Stimulated activated CD4-positive, alpha-beta T cell treated with anti-CD3 and anti-CD28 coated beads, Interleukin-4, amount 100 ng/mL, for 4 hours (primary cell): ENCODE data around the gene LLGL1.

Experiments
- DNase-seq, 2 experiments: peaks; one replicate each; pipeline ENCODE4 v3.0.0-alpha.2; 2020

Gene LLGL1

GRCh38 chr17:18225121-18225641 is at the start of gene LLGL1:
TSS of gene LLGL1 (plus strand) at chr17:18225635. CDS start at chr17:18225683, 48 bp downstream.
- peak; percentile 92 to 96 for DNase-seq

GRCh38 chr17:18176176-18176575 is 49.3 kb upstream of the LLGL1 start:
- DNase-seq, result no peak

DNA sequence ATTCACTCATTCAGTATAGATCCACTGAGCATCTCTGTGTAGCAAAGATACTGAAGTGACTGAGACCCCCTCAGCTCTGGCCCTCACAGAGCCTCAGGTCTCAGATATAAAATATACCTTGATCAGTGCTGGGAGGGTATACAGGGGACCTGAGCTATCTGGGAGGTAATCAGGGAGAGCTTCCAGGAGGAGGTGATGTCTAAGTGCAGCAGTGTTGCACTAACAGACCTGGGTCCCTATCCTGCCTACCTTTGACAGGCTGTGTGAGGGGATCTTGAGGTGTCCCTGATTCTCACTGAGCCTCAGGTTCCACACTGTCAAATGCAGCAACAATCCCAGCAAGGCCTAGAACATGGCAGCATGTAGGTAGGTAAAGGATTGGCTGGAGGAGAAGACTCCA is 48.3 kb upstream of the LLGL1 start:
- no peak for DNase-seq

DNA sequence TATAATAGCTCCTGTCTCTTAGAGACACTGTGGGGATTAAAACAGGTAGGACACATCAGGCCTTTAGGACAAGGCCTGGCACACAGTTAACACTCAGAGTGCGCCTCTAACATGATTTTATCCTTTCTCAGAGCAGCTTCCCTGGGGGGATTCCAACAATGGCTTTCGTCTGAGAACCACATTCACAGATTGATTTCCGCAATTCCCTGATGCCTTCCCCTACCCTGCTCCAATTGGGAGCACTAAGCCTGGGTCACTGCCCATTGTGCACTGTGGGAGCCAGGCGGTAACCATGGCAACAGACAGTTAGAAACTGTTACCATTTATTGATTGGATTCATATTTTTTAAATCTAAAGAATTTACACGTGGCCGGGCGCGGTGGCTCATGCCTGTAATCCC is 47.7 kb upstream of the LLGL1 start:
- no peak for DNase-seq

- DNase-seq, result no peak
These were observed 46.2 kb upstream of the LLGL1 start for GRCh38 chr17:18179196-18179595.

DNA sequence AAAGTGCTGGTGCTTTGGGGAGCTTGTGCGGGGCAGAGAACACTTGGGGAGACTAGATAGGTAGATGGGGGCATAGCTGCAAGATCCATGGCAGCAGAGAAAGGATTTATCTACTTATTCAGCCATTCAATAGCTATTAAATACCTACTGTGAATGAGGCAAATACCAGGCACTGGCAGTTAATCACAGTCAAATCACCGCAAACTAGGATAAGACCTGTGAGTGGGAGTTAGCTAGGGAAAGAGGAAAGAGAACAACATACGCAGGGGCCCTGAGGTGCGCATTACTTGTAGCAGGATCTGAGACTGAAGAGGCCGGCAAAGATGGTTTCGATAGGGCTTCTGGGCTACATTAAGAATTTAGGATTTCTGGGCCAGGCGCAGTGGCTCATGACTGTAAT is 45.6 kb upstream of the LLGL1 start:
- DNase-seq, result no peak

DNA sequence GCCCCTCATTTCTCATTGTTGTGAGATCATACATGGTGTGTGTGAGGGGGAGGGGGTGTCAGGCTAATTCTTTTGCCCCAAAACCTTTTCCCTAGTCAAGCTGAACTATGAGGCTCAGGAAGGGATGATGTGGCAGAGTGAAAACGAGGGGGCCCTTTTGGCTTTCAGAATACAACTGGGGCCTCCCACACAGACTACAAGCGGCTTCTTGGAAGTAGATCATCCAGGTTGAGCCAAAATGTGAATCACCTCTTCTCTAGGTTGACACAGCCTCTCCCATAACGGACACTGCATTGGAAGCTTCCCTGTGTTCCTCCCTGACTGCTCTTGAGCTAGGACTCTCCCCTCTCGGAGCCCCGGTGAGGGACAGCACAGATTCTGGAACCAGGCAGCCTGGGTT is 44.1 kb upstream of the LLGL1 start:
- DNase-seq, result peak in 1 of 2 experiments; percentile 32

- DNase-seq, result no peak
These were observed 43.1 kb upstream of the LLGL1 start for GRCh38 chr17:18182110-18182977.

- peak; percentile 80 to 81 for DNase-seq
These were observed 42.5 kb upstream of the LLGL1 start for GRCh38 chr17:18182978-18183333.

DNA sequence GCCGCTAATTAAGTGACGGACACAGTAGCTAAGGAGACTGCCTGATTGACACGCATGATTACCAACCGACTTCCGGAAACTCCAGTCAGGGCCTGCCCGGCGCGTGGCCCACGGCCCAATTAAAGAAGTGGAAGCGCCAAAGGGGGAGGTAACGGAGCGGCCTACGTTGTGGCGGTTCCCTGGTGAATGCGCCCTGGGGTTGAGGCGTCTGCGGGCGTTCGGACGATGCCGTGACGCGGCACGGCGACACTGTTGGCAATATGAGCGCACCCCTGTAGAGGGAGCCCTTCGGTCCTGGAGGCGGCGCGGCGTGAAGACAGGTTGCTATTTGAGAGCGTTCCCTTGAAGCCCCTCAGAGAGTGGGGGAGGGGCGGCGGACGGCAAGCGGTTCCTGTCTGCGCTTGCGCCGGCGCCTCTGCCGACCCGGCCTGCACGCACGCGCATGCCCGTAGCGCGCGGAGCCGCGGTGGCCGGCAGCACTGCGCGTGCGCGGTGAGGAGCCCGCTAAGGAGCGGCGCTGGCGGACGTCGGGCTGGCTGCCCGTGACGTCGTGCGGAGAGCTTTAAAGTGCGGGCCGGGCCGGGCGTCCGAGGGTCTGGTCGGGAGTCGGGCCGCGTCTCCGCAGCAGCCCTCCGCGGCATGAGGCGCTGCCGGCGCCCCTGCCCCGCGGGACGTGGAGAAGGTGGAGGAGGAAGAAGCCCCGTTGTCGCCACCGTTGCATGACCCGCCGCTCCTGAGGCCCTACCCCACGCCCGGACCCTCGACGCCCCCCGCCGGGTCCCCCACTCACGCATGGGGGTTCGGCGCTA is 41.9 kb upstream of the LLGL1 start, which contains the start of gene ALKBH5:
Gene ALKBH5 (plus strand): TSS at position 495 of the 809 bp plus-strand sequence. CDS start 416 bp downstream, outside the sequence.
- DNase-seq, result peak; percentile 97 to 98

GRCh38 chr17:18184143-18185031 is 41.0 kb upstream of the LLGL1 start:
- peak; percentile 63 to 79 for DNase-seq

DNA sequence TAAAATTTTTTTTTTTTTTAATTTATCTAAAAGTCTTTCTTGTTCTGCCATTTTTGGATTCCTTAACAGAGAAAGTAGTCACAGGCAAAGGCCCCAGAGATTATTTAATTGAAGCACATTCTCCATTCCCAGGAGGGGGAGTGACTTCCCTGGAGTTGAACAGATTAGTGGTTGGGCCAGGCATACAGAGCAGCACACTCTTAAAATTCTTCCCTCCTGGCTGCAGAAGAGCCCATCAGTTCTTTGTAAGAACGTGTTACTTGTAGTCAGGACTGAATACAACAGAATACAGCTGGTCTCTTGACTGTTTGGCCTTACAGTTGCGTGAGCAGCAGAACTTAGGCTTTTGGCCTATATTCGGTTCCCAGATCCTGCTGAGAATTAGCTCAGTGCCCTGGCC is 40.0 kb upstream of the LLGL1 start:
- DNase-seq, result no peak

- DNase-seq, result no peak
These were observed 39.4 kb upstream of the LLGL1 start for GRCh38 chr17:18185832-18186626.

- DNase-seq, result no peak
These were observed 38.8 kb upstream of the LLGL1 start for GRCh38 chr17:18186627-18186982.

GRCh38 chr17:18187226-18187625 is 38.2 kb upstream of the LLGL1 start:
- DNase-seq, result no peak

DNA sequence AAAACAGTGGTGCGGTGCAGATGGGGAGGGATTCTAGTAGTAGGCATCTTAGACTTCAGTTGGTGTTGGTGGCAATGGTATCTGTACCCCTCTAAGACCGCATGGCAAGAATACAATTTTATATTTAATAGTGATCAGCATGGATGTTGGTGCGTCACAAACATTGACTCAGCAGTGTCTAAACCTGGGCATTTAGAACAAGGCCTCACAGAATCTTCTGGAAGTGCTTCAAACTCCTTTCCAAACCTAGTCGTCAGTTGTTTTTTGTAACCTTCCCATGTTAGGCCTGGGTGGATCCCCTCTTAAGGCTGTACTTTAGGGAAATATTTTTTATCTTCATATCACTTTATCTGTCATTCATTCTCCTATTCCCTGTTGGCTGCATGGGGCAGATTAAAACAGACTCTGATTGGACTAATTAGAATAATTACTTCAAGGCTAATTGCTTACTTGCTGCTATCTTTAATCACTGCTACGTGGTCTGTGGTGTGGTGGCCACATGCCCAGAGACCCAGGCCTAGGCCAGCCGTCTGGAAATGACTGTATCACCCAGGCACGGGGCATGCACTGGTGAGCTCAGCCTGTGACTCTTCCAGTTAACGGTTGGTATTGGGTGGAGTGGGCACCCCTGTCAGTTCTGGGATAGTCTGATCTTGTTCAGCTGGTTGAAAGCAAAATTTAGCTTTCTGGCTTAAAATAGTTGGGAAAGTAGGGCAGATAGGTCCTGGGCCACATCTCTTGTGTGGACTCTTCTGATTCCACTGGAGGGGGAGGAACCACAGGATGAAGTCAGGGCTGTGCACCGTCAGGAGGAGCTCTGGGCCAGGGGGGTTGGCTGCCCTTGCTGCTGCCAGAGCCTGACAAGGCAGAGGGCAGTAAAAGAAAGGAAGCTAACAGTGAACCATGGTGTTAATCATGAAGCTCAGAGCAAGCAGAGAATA is 37.3 kb upstream of the LLGL1 start:
- no peak for DNase-seq

DNA sequence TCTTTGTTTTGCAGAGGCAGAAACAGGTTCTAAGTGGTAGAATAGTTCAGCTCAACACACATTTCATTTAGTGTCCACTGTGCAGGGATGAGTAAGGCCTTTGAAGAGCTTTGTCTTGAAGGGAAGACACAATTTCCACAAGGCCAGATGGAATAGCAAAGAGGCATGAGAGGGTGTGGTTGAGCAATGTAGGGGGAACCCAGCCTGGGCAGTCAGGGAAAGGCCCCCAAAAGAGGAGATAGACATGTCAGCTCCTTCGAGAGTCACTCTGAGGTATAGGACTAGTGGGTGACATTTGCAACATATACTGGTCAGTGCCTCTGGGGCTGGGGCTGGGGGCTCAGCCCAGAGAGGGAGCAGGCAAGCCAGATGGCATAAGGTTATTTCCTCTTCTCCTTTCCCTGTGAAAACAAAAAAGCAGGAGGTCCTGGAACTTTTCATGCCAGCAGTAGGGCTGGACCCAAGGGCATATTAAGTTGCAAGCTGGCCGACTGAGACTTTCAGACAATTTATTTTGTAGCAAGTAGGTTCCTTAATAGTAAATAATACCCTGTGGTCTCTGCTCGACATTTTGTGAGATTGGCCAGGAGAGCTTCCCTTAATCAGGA is 34.7 kb upstream of the LLGL1 start:
- no peak for DNase-seq

GRCh38 chr17:18191236-18191667 is 34.2 kb upstream of the LLGL1 start:
- DNase-seq, result no peak

DNA sequence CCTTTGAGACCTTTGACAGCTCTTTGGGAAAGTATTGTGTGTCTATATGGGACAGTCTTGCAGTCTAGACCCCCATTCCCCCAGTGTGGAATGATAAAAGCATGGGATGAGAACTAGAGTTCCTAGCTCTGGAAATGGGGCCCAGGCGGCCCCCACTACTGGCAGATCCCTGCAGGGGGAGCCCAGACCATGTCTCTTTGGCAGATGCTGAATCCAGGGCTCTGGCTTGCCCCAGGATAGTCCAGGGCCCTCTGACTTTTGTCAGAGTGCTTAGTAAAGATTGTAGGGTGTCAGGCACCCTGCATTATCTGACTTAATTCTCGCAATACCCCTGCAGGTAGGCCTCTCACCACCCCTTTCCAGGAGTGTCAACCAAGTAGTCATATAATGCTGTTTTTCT is 33.5 kb upstream of the LLGL1 start:
- no peak for DNase-seq

DNA sequence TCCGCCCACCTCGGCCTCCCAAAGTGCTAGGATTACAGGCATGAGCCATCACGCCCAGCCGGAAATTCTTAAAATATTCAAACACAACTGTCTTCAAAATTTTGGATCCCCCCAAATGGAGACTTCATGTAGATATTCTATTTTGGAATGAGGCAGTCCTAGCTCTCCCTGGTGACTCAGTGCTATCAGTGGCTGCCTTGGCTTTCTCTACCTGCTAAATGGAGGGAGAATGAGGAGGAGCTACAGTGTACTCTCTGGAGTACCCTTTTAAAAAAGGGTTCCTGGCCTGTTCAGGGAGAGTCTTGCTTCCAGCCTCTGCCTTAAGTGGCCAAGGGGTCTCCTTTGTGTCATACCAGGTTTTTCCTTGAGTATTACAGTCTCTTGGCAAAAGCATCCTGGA is 31.0 kb upstream of the LLGL1 start:
- DNase-seq, result no peak
